Measurements from ENCODE around the gene SGPP2.
"Not testable (repeated sequence)": the region's sequence is repeated elsewhere in the genome, so short reads cannot be mapped to it uniquely, and the experiment has no call there.

SGPP2 gene

DNA sequence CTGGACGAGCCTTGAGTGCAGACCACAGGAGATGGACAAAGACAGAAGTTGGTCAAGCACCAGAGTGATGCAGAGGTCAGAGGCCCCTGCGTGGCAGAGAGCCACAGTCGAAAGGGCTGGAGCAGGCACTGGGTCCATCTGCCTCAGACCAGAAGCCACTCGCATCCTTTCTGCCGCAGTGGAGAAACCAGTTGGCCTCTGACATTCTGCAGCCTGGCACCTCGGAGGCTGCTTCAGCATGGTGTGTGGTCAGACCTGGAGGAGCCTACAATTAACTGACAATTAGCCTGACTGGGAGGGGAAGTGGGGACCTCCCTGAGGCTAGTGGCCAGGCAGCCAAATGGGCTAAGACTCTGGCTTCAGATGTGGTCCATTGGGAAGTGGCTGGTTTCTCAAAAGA, 111.1 kb downstream of the SGPP2 start:
- DNase-seq: no peak

DNA sequence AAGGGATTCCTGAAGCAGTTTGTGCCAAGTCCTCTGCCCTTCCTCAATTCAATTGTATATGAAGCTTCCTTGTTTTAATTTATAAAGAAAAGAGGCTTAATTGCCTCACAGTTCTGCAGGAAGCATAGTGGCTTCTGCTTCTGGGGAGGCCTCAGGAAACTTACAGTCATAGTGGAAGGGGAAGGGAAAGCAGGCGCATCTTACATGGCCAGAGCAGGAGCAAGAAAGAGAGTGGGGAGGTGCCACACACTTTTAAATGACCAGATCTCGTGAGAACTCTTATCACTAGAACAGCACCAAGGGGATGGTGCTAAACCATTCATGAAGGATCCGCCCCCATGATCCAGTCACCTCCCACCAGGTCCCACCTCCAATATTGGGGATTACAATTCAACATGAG, 114.2 kb downstream of the SGPP2 start:
- no peak for DNase-seq

GRCh38 chr2:222544661-222545060, 120.3 kb downstream of the SGPP2 start:
- no peak for DNase-seq

- no peak for DNase-seq
Observed at GRCh38 chr2:222545823-222546795, 121.8 kb downstream of the SGPP2 start.

DNA sequence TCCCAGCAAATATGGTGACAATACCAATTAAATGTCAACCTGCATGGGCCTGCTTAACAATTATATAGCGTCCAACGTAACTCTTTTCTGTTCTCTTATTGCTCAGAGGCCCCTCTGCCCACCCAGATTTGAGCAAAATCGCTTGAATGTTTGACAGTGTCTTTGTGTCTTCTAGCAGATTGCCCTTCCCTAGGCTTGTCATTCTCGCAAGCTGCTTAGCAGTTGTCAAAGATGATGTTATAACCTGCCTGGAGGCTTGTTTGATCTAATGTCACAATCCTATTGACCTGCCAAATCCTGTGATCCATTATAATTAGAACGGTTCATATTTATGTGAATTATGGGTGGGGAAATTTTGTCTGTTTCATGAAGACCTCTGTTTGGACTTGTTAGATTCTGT, 122.7 kb downstream of the SGPP2 start:
- DNase-seq: no peak

GRCh38 chr2:222548992-222549391, 124.6 kb downstream of the SGPP2 start:
- DNase-seq: no peak

GRCh38 chr2:222554517-222554916, 130.2 kb downstream of the SGPP2 start:
- no peak for DNase-seq

DNA sequence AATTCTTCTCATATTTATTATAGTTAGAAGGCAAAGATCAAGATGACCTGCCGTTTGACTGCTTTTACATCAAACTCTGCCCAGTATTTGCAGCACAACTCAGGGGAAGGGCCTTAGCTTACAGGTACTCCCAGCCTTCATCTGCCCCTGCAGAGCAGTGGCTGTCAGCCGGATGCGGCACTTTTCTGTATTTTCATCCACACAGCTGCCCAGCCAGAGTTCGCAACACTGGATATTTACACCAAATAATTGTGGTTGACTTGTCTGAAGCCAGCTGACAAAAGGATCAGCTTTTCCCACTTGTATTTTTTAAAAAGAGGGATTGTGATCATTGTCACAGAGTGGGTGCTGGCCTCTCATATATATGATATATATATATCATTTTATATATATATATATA, 136.8 kb downstream of the SGPP2 start:
- DNase-seq: no peak

DNA sequence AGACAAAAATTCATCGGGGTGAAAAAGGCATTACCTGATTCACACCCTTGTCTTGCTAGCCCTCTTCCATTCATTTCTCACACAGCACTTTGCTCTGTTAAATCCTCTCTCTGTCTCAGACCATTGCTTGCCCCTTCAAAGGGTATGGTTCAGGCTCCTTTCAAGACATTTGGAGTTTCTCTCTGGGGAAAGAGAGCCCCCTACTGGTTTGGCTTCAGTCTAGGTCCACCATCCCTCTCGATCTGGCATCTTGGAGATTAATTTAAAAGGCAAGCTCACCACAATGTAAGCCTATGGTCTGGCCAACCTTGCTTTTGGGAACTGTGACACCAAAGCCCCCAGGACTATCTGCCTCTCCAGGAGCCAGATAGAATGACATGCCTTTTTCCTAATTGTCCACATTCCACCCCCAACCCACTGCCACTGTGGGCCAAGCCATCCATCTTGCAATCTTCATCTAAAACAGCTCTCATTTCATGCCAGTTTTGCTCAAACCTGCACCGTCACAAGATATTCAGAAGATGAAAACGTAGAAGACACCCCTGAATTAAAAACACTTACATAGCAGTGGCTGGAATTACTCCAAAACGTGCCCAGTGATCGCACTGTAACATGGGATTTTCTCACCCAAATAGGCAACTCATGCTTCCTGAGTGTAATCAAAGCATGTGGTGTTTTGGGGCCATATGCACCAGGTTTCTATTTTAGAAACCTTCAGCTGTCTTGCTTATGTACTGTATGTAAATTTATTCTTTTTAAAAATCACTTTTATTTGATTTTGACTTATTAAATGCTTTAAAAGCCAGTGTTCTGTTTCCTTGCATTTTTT, 137.7 kb downstream of the SGPP2 start:
- peak; percentile 59 for DNase-seq

DNA sequence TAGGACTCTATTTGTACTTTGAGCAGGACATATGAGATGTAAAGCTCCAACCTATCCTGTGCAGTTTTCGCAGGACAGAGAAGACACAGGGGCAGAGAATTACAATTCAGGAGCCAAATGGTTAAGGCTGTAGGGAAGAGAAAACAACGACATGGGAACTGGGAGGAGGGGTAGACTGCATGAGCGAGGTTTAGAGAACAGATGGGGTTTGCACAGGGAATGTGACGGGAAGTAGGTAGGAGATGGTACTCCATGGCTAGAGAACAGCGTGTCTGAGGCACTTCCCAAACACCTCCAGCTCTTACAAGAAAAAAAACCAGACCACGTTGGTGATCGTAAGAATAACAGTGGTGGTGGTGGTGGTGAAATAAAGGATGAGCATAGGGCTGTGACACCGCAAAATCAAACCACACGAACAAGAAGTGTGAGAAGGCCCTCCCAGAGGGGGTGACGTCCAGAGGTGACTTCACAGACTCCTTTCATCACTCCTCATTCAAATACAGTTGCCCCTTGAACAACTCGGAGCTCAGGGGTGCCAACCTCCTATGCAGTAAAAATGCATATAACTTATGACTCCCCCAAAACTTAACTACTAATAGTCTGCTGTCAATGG, 138.9 kb downstream of the SGPP2 start:
- no peak for DNase-seq

- DNase-seq: no peak
Observed at GRCh38 chr2:222563936-222564335, 139.6 kb downstream of the SGPP2 start.

- no peak for DNase-seq
Observed at GRCh38 chr2:222566229-222566628, 141.9 kb downstream of the SGPP2 start.

GRCh38 chr2:222568865-222569264, 144.5 kb downstream of the SGPP2 start:
- DNase-seq: no peak

DNA sequence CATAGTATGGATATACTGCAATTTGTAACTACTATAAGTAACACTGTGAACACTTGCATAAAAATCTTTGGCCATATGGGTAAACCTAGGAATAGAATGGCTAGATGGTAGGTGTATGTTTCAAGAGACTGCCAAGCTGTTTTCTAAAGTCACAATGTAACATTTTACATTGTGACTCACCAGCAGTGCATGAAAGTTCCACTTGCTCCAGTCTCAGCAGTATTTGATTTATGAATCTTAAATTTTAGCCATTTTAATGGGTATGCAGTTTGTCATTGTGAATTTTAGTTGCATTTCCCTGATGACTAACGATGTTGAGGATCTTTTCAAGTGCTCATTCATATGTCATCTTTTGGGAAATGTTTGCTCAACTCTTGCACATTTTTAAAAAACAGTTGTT, 145.5 kb downstream of the SGPP2 start:
- no peak for DNase-seq

GRCh38 chr2:222572264-222572721, 147.9 kb downstream of the SGPP2 start:
- DNase-seq: no peak

DNA sequence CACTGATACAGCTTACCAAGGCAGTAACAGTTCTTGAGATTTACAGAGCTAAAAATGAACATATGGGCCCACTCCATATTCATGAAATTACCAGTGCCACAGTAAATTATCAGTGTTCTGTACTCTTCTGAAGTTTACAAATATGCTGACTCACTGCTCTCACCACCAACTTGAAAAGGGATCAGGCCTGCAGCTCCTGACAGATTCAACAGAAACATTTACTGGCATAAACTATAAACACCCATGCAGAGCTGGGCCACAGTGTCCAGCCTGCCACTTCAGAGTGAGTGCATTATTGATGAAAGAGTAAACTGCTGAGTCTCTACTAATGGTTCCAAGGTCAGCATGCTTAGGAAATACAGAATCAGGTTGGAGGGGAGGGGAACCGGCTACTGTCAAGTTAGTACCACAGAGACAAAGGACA, 148.4 kb downstream of the SGPP2 start:
- DNase-seq: no peak

GRCh38 chr2:222575618-222576017, 151.3 kb downstream of the SGPP2 start:
- no peak for DNase-seq

- no peak for DNase-seq
Observed at GRCh38 chr2:222576171-222577081, 152.1 kb downstream of the SGPP2 start.

DNA sequence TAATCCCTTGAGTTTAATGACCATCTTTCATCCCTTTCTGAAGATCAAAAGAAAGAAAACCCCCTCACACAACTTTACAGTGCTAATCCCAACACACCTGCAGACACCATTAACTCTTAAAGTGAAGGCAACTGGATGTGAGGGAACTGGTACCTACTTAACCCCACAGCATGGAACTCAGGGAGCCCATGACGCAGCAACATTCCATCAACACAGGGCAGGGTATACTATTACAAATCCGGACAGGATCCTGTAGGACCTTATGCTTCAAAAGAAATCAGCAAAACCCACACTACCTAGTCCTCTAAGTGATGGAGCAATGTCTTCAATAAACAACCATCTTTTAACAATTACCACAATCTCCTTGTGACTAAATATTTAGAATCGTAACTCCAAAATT, 153.0 kb downstream of the SGPP2 start:
- DNase-seq: no peak

DNA sequence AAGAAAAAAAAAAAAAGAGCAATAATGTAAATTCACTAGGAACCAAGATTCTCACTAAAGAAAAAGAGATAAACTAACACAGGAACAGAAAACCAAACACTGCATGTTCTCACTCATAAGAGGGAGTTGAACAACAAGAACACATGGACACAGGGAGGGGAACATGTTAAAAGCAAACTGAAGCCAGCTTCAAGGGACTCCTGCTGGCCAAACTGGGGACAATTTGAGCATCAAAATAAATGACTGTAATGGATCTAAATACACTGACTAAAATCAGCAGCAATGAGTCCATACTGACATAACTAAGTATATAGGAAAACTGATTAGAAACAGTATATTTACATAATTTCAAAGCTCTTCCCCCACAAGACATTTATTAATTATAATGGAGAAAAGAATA, 158.6 kb downstream of the SGPP2 start:
- DNase-seq: no peak

DNA sequence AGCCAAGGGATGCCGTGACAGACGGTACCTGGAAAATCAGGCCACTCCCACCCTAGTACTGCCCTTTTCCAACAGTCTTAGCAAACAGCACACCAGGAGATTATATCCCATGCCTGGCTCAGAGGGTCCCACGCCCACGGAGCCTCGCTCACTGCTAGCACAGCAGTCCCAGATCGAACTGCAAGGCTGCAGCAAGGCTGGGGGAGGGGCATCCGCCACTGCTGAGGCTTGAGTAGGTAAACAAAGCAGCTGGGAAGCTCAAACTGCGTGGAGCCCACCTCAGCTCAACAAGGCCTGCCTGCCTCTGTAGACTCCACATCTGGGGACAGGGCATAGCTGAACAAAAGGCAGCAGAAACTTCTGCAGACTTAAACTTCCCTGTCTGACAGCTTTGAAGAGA, 160.2 kb downstream of the SGPP2 start:
- not testable (repeated sequence) for DNase-seq

GRCh38 chr2:222591661-222592060, 167.3 kb downstream of the SGPP2 start:
- no peak for DNase-seq

Measured in CD4-positive, alpha-beta T cell treated with Interleukin-17A for 1 hour (primary cell).